ENCODE results near the gene CHEK1. TPM values are rescaled to one million over a fixed set of nuclear protein-coding genes. Genes with fewer than 3 reads are reported as not detected.

The CHEK1 gene
- total RNA-seq, 1 experiment from 2014 or later: 71.6 TPM

- BruUV-seq (replicated peaks): no TSS peak
- H3K4me1 ChIP-seq (ENCODE audit: control insufficient read depth, insufficient read depth, low read length): no peaks in the 10 kb centered on the region
- no peak overlapping the region for H3K27ac ChIP-seq (ENCODE audit: low read length)
- ChIA-PET CTCF (interaction anchor here (1.0 kb wide), 1 partner anchor 15 kb away, joined by 8 read pairs; no protein-coding TSS in a partner anchor), POLR2A (no interaction called here)
- in situ Hi-C loops (cut with HindIII; ENCODE audit: low pct_unique_long_range_greater_than_20kb, low sequenced_read_pairs) (no loop called here), intact Hi-C loops (cut with micrococcal nuclease; ENCODE audit: unreplicated experiment) (no loop called here)
- no peak for DNase-seq (ENCODE audit: low read depth, low spot score)
- H3K36me3 ChIP-seq (ENCODE audit: control insufficient read depth, insufficient read depth, low read length): no peaks in the 10 kb centered on the region
- H3K4me3 ChIP-seq (ENCODE audit: low read depth in 2 of 2, low read length in 2 of 2): no peak overlapping the region
- ATAC-seq: no peak
- H3K9me3 ChIP-seq (ENCODE audit: control insufficient read depth, insufficient read depth, low read depth, low read length): no peaks in the 10 kb centered on the region
- H3K27me3 ChIP-seq (ENCODE audit: control insufficient read depth, insufficient read depth, low read length): no peaks in the 10 kb centered on the region
- TF ChIP-seq POLR2AphosphoS5 (IDR thresholded peaks at IDR 0.05; ENCODE audit: low read depth, low read length): no peak
- TF ChIP-seq TCF7L2 (IDR thresholded peaks at IDR 0.05; ENCODE audit: low read depth, low read length): no peak
- TF ChIP-seq, protein P1, sequence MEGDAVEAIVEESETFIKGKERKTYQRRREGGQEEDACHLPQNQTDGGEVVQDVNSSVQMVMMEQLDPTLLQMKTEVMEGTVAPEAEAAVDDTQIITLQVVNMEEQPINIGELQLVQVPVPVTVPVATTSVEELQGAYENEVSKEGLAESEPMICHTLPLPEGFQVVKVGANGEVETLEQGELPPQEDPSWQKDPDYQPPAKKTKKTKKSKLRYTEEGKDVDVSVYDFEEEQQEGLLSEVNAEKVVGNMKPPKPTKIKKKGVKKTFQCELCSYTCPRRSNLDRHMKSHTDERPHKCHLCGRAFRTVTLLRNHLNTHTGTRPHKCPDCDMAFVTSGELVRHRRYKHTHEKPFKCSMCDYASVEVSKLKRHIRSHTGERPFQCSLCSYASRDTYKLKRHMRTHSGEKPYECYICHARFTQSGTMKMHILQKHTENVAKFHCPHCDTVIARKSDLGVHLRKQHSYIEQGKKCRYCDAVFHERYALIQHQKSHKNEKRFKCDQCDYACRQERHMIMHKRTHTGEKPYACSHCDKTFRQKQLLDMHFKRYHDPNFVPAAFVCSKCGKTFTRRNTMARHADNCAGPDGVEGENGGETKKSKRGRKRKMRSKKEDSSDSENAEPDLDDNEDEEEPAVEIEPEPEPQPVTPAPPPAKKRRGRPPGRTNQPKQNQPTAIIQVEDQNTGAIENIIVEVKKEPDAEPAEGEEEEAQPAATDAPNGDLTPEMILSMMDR (IDR thresholded peaks at IDR 0.05): no peak
- TF ChIP-seq REST (IDR thresholded peaks at IDR 0.05; ENCODE audit: insufficient read depth in 1 of 2, low read depth in 2 of 2, low read length in 1 of 2): no peak
- TF ChIP-seq SIN3A (IDR thresholded peaks at IDR 0.05; ENCODE audit: borderline replicate concordance, insufficient read depth, low read depth, low read length): no peak
Observed at GRCh38 chr11:125688066-125688465, 63.1 kb downstream of the CHEK1 start.

DNA sequence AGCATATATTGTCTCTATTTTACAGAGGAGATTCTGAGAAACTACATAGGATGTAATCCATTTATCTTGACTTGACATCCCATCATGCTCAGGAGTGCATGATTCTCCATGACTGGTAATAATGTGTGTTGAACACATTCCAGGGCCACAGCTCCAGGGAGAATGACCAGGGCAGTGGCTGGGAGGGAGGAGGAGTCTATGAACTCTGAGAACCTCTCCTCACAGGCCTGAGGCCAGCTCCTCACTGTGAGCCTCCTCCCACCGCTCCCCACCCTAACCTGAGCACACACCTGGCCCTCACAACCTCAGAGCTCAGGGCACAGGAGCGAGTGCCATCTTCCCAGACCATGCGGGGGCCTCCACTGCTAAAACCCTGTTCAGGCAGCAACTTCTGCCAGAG is 63.7 kb downstream of the CHEK1 start:
- Histone ChIP-seq H3K36me3 (ENCODE audit: control insufficient read depth, insufficient read depth, low read length) (no peaks in the 10 kb centered on the region), H3K9me3 (ENCODE audit: control insufficient read depth, insufficient read depth, low read depth, low read length) (no peaks in the 10 kb centered on the region), H3K27me3 (ENCODE audit: control insufficient read depth, insufficient read depth, low read length) (no peaks in the 10 kb centered on the region), H3K4me1 (ENCODE audit: control insufficient read depth, insufficient read depth, low read length) (no peaks in the 10 kb centered on the region), H3K27ac (ENCODE audit: low read length) (no peak overlapping the region), H3K4me3 (ENCODE audit: low read depth in 2 of 2, low read length in 2 of 2) (no peak overlapping the region)
- DNase-seq (ENCODE audit: low read depth, low spot score): no peak
- TF ChIP-seq, protein P1 (IDR thresholded peaks at IDR 0.05): no peak
- TF ChIP-seq REST (IDR thresholded peaks at IDR 0.05; ENCODE audit: insufficient read depth in 1 of 2, low read depth in 2 of 2, low read length in 1 of 2) (no peak), POLR2AphosphoS5 (IDR thresholded peaks at IDR 0.05; ENCODE audit: low read depth, low read length) (no peak), SIN3A (IDR thresholded peaks at IDR 0.05; ENCODE audit: borderline replicate concordance, insufficient read depth, low read depth, low read length) (no peak), TCF7L2 (IDR thresholded peaks at IDR 0.05; ENCODE audit: low read depth, low read length) (no peak)
- in situ Hi-C loops (cut with HindIII; ENCODE audit: low pct_unique_long_range_greater_than_20kb, low sequenced_read_pairs): no loop called here
- no peak for ATAC-seq
- ChIA-PET POLR2A (no interaction called here), CTCF (no interaction called here)
- intact Hi-C loops (cut with micrococcal nuclease; ENCODE audit: unreplicated experiment): no loop called here
- BruUV-seq (replicated peaks): no TSS peak

Measured in Panc1 (cell line).